ENCODE measurements around the gene THOC7. TPM values are rescaled to one million over a fixed set of nuclear protein-coding genes. Genes with fewer than 3 reads are reported as not detected.

The THOC7 gene
- total RNA-seq, 2 experiments from 2014 or later = 88.9 to 91.7 TPM

DNA sequence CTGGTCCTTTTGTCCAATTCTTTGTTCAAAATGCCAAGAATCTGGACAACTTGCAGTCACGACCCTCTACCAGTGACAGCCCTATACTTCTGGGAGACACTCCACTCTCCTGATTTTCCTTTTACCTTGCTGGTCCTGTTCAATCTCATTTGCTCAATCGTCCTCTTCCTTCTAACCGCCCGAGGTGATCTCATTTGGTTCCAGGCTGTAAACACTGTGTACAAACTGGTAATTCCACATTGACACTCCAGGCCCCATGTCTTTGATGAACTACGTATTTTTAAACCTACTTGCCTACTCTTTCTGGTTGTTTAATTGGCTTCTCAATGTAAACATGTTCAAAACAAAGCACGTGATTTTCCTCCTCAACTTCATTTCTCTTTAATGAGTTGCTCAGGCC is 68.2 kb downstream of the THOC7 start:
- H3K9me3 Mint-ChIP-seq (ENCODE audit: insufficient read depth) = no peaks in the 10 kb centered on the region
- ATAC-seq = no peak
- ChIA-PET POLR2A (no interaction called here), CTCF (no interaction called here)
- H3K27ac Mint-ChIP-seq = no peak overlapping the region
- DNase-seq = no peak
- no peak overlapping the region for H3K4me3 Mint-ChIP-seq
- no peaks in the 10 kb centered on the region for H3K27me3 Mint-ChIP-seq (ENCODE audit: low read depth)
- no peaks in the 10 kb centered on the region for H3K4me1 Mint-ChIP-seq (ENCODE audit: low read depth)
- H3K36me3 Mint-ChIP-seq (ENCODE audit: low read depth) = no peaks in the 10 kb centered on the region

GRCh38 chr3:63791974-63792373 is 71.6 kb downstream of the THOC7 start:
- ChIA-PET CTCF (no interaction called here), POLR2A (no interaction called here)
- Mint-ChIP-seq H3K27me3 (ENCODE audit: low read depth) (no peaks in the 10 kb centered on the region), H3K9me3 (ENCODE audit: insufficient read depth) (no peaks in the 10 kb centered on the region), H3K4me1 (ENCODE audit: low read depth) (no peaks in the 10 kb centered on the region), H3K36me3 (ENCODE audit: low read depth) (no peaks in the 10 kb centered on the region), H3K27ac (no peak overlapping the region), H3K4me3 (no peak overlapping the region)
- DNase-seq = no peak
- ATAC-seq = no peak

Other genes with a start within 250 kb of the THOC7 start
- gene SNTN, start 211.1 kb downstream of the THOC7 start, total RNA-seq = not detected
- not detected for gene C3orf49, start 44.5 kb downstream of the THOC7 start, total RNA-seq
- gene ATXN7, start 62 bp upstream of the THOC7 start, total RNA-seq = 10 to 100 TPM; 35.6 to 40.5 TPM
- not detected for gene SCAANT1, start 48.6 kb upstream of the THOC7 start, total RNA-seq
- gene PSMD6, start 159.7 kb upstream of the THOC7 start, total RNA-seq = 10 to 100 TPM; 81.2 to 86.3 TPM